Heart right ventricle (tissue), 16 donors: Measurements from ENCODE around the gene ERG28. TPM values are rescaled to one million over a fixed set of nuclear protein-coding genes. Genes with fewer than 3 reads are reported as not detected.
"Not testable (repeated sequence)": the region's sequence is repeated elsewhere in the genome, so short reads cannot be mapped to it uniquely, and the experiment has no call there.

ENCODE experiments used
- ATAC-seq, 8 donors: fragments of 200-7000 bp; cut with Tn5 transposase; one replicate each; pipeline ENCODE4 v1.9.1; 2020; ENCODE audit warnings: mild to moderate bottlenecking in 8 of 8, moderate library complexity in 8 of 8, moderate number of reproducible peaks in 1 of 8
- DNase-seq, 2 donors: peaks; one replicate each; pipeline ENCODE4 v3.0.0-alpha.2; 2020
- H3K27ac ChIP-seq, 10 donors: fragments of 200-600 bp; sonication (generic) in 2 of 10; one replicate each; pipeline versions ENCODE4 v1.5.0 to v1.8.0; 2020 to 2022; ENCODE audit warnings: mild to moderate bottlenecking in 3 of 10
- H3K27me3 ChIP-seq, 7 donors: fragments of 200-600 bp; one replicate each; pipeline ENCODE4 v1.8.0; 2021 to 2022; ENCODE audit warnings: mild to moderate bottlenecking in 2 of 7
- H3K36me3 ChIP-seq, 9 donors: fragments of 200-600 bp; sonication (generic) in 1 of 9; one replicate each; pipeline versions ENCODE4 v1.5.0 to v1.8.0; 2020 to 2022; ENCODE audit warnings: mild to moderate bottlenecking in 2 of 9
- H3K4me1 ChIP-seq, 9 donors: fragments of 200-600 bp; sonication (generic) in 1 of 9; one replicate each; pipeline versions ENCODE4 v1.5.0 to v1.8.0; 2020 to 2022; ENCODE audit warnings: mild to moderate bottlenecking in 4 of 9
- H3K4me3 ChIP-seq, 10 donors: fragments of 200-600 bp; sonication (generic) in 2 of 10; one replicate each; pipeline versions ENCODE4 v1.5.0 to v1.8.0; 2020 to 2022; ENCODE audit warnings: mild to moderate bottlenecking in 7 of 10, moderate library complexity in 2 of 10
- H3K9me3 ChIP-seq, 11 donors: fragments of 200-600 bp in 10 of 11; sonication (generic) in 2 of 11; one replicate each; pipeline versions ENCODE4 v1.5.0 to v1.8.0; 2013 to 2022; ENCODE audit warnings: mild to moderate bottlenecking in 2 of 11, control low read depth in 1 of 11, moderate library complexity in 1 of 11
- WGBS, 2 donors: extraction: QIAGEN DNeasy Blood & Tissue Kit; methylation state at CpG; one replicate each; pipeline ENCODE4 v1.1.7; 2013; ENCODE audit warnings: inconsistent platforms in 1 of 2; 5-methylcytosine and 5-hydroxymethylcytosine counted together
- intact Hi-C, 10 donors: fragments of 100-400 bp; cut with DNase I; formaldehyde crosslinking; loops; one replicate each; pipeline versions ENCODE4 v1.11.1 to v1.14.2; 2022
- polyA plus RNA-seq, 2 donors: library from polyadenylated mRNA; stranded (reverse); fragments of 200-250 nt; gene quantifications; one replicate each; pipeline ENCODE4 v1.2.3, GENCODE V29; 2013
- total RNA-seq, 10 donors: library from RNA; stranded (reverse); fragmentation: NEBNext Ultra II Directional in 3 of 10; extraction: Animal tissue kit (Norgen Biotek cat#: 25700) in 3 of 10; gene quantifications; one replicate each; pipeline versions ENCODE4 v1.2.1 to v1.2.4, GENCODE V29; 2021 to 2023
- TF ChIP-seq, protein P1 (sequence below), 9 donors: fragments of 200-600 bp; sonication (generic) in 2 of 9; IDR thresholded peaks; one replicate each; pipeline versions ENCODE4 v1.5.0 to v1.8.0; 2021 to 2022; ENCODE audit warnings: antibody characterized with exemption in 9 of 9, mild to moderate bottlenecking in 5 of 9, moderate library complexity in 1 of 9
- donor health status: Arrhythmogenic right ventricular cardiomyopathy.
- donor health status: ischemic (EF 13 %, LVEDD 7.1; RV severe dilation, severe dysfunction).
- donor health status: healthy with polysubstance abuse.
- donor health status: DM: no; HTN: yes; CAD: no.
- donor health status: DM: no; HTN: no; CAD: no.
- donor health status: ischemic (EF 25% LVEDD 6.9; RV normal size, moderate dysfunction).
- donor health status: ischemic (EF 25% LVEDD 5.7; RV mildly dilated, moderate dysfunction).
- donor health status: healthy.
- donor health status: DM: yes; HTN: yes; CAD: no.
- donor health status: Ischemic cardiomyopathy.
- donor health status: ischemic (EF 35%, LVEDD 5.7; RV mildly dilated, moderate dysfunction).
- donor health status: nonischemic (EF 11% LVEDD 7.7; RV severe dilation, severe dysfunction).
- donor health status: DM: yes; HTN: yes; CAD: no.
- donor health status: PGD.
- donor health status: ischemic (EF 29% LVEDD 5.4; RV normal size, mild dysfunction).
- donor health status: nonischemic (EF 23%, LVEDD 6.1; RV moderate dilation, normal function).

The ERG28 gene
- total and polyA plus RNA-seq, 12 donors: 6.3 to 14.6 (median 6.9) TPM

DNA sequence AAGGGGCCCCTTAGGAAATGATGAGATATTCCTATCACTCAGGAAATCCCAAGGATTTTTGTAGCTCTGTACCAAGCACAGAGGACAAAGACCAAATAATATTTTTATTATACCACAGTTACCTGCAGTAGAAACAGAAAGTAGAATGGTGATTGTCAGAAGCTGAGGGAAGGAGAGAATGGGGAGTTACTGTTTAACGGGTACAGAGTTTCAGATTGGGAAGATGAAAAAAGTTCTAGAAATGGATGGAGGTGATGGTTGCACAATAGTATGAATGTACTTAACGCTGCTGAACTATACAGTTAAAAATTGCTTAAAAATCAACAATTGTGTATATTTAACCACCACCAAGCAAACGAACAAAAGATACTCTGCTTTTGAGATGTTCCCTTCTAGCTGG lies 58.2 kb downstream of the ERG28 start:
- intact Hi-C loops: no loop called here
- no peak for DNase-seq
- Histone ChIP-seq H3K27ac (no peak overlapping the region), H3K4me1 (peaks cover 0 to 75% (median 11%) of the 10 kb centered on the region in 9 donors), H3K36me3 (no peaks in the 10 kb centered on the region), H3K4me3 (no peak overlapping the region), H3K27me3 (no peaks in the 10 kb centered on the region), H3K9me3 (peaks cover 0 to 4% (median 0%) of the 10 kb centered on the region in 11 donors)
- TF ChIP-seq, protein P1, sequence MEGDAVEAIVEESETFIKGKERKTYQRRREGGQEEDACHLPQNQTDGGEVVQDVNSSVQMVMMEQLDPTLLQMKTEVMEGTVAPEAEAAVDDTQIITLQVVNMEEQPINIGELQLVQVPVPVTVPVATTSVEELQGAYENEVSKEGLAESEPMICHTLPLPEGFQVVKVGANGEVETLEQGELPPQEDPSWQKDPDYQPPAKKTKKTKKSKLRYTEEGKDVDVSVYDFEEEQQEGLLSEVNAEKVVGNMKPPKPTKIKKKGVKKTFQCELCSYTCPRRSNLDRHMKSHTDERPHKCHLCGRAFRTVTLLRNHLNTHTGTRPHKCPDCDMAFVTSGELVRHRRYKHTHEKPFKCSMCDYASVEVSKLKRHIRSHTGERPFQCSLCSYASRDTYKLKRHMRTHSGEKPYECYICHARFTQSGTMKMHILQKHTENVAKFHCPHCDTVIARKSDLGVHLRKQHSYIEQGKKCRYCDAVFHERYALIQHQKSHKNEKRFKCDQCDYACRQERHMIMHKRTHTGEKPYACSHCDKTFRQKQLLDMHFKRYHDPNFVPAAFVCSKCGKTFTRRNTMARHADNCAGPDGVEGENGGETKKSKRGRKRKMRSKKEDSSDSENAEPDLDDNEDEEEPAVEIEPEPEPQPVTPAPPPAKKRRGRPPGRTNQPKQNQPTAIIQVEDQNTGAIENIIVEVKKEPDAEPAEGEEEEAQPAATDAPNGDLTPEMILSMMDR (IDR thresholded peaks at IDR 0.05): no peak
- WGBS, 2 donors: 90% methylated on average over 3 of the region's 3 CpGs
- ATAC-seq: no peak

DNA sequence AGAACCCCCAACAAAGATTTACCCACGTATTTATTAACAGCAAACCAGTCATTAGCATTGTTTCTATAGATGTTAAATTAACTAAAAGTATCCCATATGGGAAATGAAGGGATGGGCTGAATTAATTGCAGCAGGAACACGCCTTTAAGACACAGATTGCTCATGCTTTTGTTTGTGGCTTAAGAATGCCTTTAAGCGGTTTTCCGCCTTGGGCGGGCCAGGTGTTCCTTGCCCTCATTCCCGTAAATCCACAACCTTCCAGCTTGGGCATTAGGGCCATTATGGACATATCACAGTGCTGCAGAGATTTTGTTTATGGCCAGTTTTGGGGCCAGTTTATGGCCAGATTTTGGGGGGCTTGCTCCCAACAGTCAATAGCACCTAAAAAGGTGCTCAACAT lies 59.6 kb downstream of the ERG28 start:
- intact Hi-C loops, DNase-seq, H3K4me3 ChIP-seq, ATAC-seq, H3K27ac ChIP-seq, H3K9me3 ChIP-seq, H3K36me3 ChIP-seq, H3K27me3 ChIP-seq: not testable (repeated sequence)
- WGBS, 2 donors: 87 to 93% methylated on average over 6 of the region's 6 CpGs
- peaks cover 0 to 70% (median 11%) of the 10 kb centered on the region in 9 donors for H3K4me1 ChIP-seq

DNA sequence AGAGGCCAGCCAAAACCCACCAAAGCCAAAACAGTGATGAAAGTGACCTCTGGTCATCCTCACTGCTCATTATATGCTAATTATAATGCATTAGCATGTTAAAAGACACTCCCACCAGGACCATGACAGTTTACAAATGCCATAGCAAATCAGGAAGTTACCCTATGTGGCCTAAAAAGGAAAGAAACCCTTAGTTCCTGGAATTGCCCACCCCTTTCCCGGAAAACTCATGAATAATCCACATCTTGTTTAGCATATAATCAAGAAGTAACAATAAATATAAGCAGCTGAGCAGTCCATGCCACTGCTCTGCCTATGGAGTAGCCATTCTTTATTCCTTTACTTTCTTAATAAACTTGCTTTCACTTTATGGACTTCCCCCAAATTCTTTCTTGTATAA lies 60.6 kb downstream of the ERG28 start:
- intact Hi-C loops, H3K9me3 ChIP-seq, H3K4me3 ChIP-seq, ATAC-seq, DNase-seq, H3K27me3 ChIP-seq, H3K36me3 ChIP-seq: not testable (repeated sequence)
- WGBS, 2 donors: 91 to 100% methylated on average over 1 of the region's 1 CpG
- peak overlapping the region in 1 of 10 donors; percentile 23 for H3K27ac ChIP-seq
- H3K4me1 ChIP-seq: peaks cover 0 to 67% (median 9%) of the 10 kb centered on the region in 9 donors

Other genes starting within 250 kb of the ERG28 start
- 10 to 100 TPM; 12.3 to 28.0 (median 17.3) TPM for gene JDP2, start 232.9 kb downstream of the ERG28 start, total RNA-seq
- gene JDP2, start 232.9 kb downstream of the ERG28 start, polyA plus RNA-seq: 10 to 100 TPM; 15.6 to 44.0 TPM
- 1 to 10 TPM in 3 of 10 donors, under 1 TPM in 2, not detected in 5; 0.34 to 3.3 (median 1.3) TPM for gene BATF, start 138.4 kb downstream of the ERG28 start, total RNA-seq
- 1 to 10 TPM; 1.7 TPM for gene BATF, start 138.4 kb downstream of the ERG28 start, polyA plus RNA-seq
- 10 to 100 TPM in 1 of 10 donors, 1 to 10 TPM in 8, under 1 TPM in 1; 0.95 to 11.3 (median 3.4) TPM for gene FLVCR2, start 82.3 kb downstream of the ERG28 start, total RNA-seq
- 1 to 10 TPM; 1.1 to 1.7 TPM for gene FLVCR2, start 82.3 kb downstream of the ERG28 start, polyA plus RNA-seq
- 10 to 100 TPM; 14.6 to 24.7 (median 18.5) TPM for gene TTLL5, start 370 bp upstream of the ERG28 start, total RNA-seq
- gene TTLL5, start 370 bp upstream of the ERG28 start, polyA plus RNA-seq: 1 to 10 TPM; 5.6 to 7.7 TPM